Pancreas (tissue), 10 donors: ENCODE measurements around the gene SLC25A3. TPM values are rescaled to one million over a fixed set of nuclear protein-coding genes. Genes with fewer than 3 reads are reported as not detected.
"Not testable (repeated sequence)": the region's sequence is repeated elsewhere in the genome, so short reads cannot be mapped to it uniquely, and the experiment has no call there.

ENCODE experiments used
- ATAC-seq, 4 donors: fragments of 200-7000 bp; cut with Tn5 transposase; one replicate each; pipeline versions ENCODE4 v1.8.0 to v1.9.1; 2020; ENCODE audit warnings: mild to moderate bottlenecking in 4 of 4, moderate library complexity in 4 of 4
- DNase-seq, 6 donors: peaks; one replicate each; pipeline ENCODE4 v3.0.0-alpha.2; 2020
- FAIRE-seq: peaks from 2 replicates; lab custom pipeline; 2012; peaks lifted over from hg19 to GRCh38; lab: Jason Lieb, UNC
- H3K27ac ChIP-seq, 4 donors: fragments of 200-600 bp; sonication (generic); 1 replicate in 3 of 4; 2 replicates in 1 of 4; pipeline versions ENCODE4 v1.5.0 to v1.8.0; 2020
- H3K27me3 ChIP-seq, 4 donors: fragments of 200-600 bp; one replicate each; pipeline ENCODE4 v1.8.0; 2021
- H3K36me3 ChIP-seq, 3 donors: fragments of 200-600 bp; sonication (generic) in 1 of 3; one replicate each; pipeline versions ENCODE4 v1.5.0 to v1.8.0; 2020 to 2021
- H3K4me1 ChIP-seq, 3 donors: fragments of 200-600 bp; one replicate each; pipeline ENCODE4 v1.8.0; 2021
- H3K4me3 ChIP-seq, 4 donors: fragments of 200-600 bp; sonication (generic) in 2 of 4; one replicate each; pipeline versions ENCODE4 v1.5.0 to v1.8.0; 2020 to 2021
- H3K9me3 ChIP-seq, 4 donors: fragments of 200-600 bp; one replicate each; pipeline ENCODE4 v1.8.0; 2021
- CTCF ChIP-seq, 4 donors: fragments of 200-600 bp; sonication (generic) in 3 of 4; IDR thresholded peaks; one replicate each; pipeline versions ENCODE4 v1.5.0 to v1.8.0; 2021; ENCODE audit warnings: antibody characterized with exemption in 4 of 4
- WGBS, 2 donors: extraction: QIAGEN DNeasy Blood & Tissue Kit; methylation state at CpG; one replicate each; pipeline ENCODE4 v1.1.7; 2013; 5-methylcytosine and 5-hydroxymethylcytosine counted together
- intact Hi-C, 3 donors: fragments of 100-400 bp; cut with DNase I; formaldehyde crosslinking; loops; one replicate each; pipeline versions ENCODE4 v1.11.1 to v1.14.2; 2022
- polyA plus RNA-seq, 2 donors: library from polyadenylated mRNA; stranded (reverse); fragments of 200-250 nt; gene quantifications; one replicate each; pipeline ENCODE4 v1.2.3, GENCODE V29; 2013
- total RNA-seq, 6 donors: library from RNA; stranded (reverse); fragmentation: NEBNext Ultra II Directional in 4 of 6; extraction: Animal tissue kit (Norgen Biotek cat#: 25700) in 4 of 6; gene quantifications; one replicate each; pipeline versions ENCODE4 v1.2.1 to v1.2.4, GENCODE V29; 2021 to 2023
- donor health status: healthy with polysubstance abuse.
- donor health status: DM: no; HTN: no; CAD: no; lungs with moderate emphysema.
- donor health status: DM: no; HTN: no; CAD: no.
- donor health status: control.
- donor health status: control.
- donor health status: Bipolar disorder and iron deficiency.
- donor health status: DM: yes; HTN: yes; CAD: no.
- donor health status: DM: no; HTN: no; CAD: no.
- donor health status: DM: no; HTN: no; CAD: no.
- donor health status: DM: yes; HTN: yes; CAD: no.

Gene SLC25A3
- total and polyA plus RNA-seq, 8 donors: 133 to 343 (median 238) TPM

GRCh38 chr12:98595243-98595988 lies 1.9 kb downstream of the SLC25A3 start:
- Histone ChIP-seq H3K36me3 (peaks cover 0 to 32% (median 30%) of the 10 kb centered on the region in 3 donors), H3K4me3 (peak overlapping the region; percentile 1 to 98 (median 90)), H3K27me3 (no peaks in the 10 kb centered on the region), H3K9me3 (no peaks in the 10 kb centered on the region), H3K4me1 (peaks cover 5 to 24% (median 16%) of the 10 kb centered on the region in 3 donors), H3K27ac (peak overlapping the region in 1 of 4 donors; percentile 92)
- no peak for DNase-seq
- WGBS, 2 donors: 37 to 42% methylated on average over 3 of the region's 3 CpGs
- no peak for FAIRE-seq
- no peak for ATAC-seq
- intact Hi-C loops: no loop called here
- TF ChIP-seq CTCF (IDR thresholded peaks at IDR 0.05): no peak

- H3K27ac ChIP-seq, H3K9me3 ChIP-seq, FAIRE-seq, intact Hi-C loops, DNase-seq, H3K27me3 ChIP-seq, ATAC-seq, H3K4me3 ChIP-seq: not testable (repeated sequence)
- H3K36me3 ChIP-seq: peaks cover 0 to 51% (median 47%) of the 10 kb centered on the region in 3 donors
- H3K4me1 ChIP-seq: peaks cover 5 to 24% (median 16%) of the 10 kb centered on the region in 3 donors
- WGBS, 2 donors: 86 to 93% methylated on average over 5 of the region's 5 CpGs
These were observed 3.8 kb downstream of the SLC25A3 start for GRCh38 chr12:98597313-98597712.

GRCh38 chr12:98601924-98602323 lies 8.4 kb downstream of the SLC25A3 start:
- WGBS, 2 donors: 95 to 97% methylated on average over 8 of the region's 8 CpGs
- no peaks in the 10 kb centered on the region for H3K9me3 ChIP-seq
- peaks cover 1 to 2% (median 1%) of the 10 kb centered on the region in 3 donors for H3K4me1 ChIP-seq
- H3K27ac ChIP-seq: no peak overlapping the region
- peaks cover 0 to 64% (median 53%) of the 10 kb centered on the region in 3 donors for H3K36me3 ChIP-seq
- no peaks in the 10 kb centered on the region for H3K27me3 ChIP-seq
- TF ChIP-seq CTCF (IDR thresholded peaks at IDR 0.05): no peak
- ATAC-seq: no peak
- no peak for FAIRE-seq
- no peak for DNase-seq
- no peak overlapping the region for H3K4me3 ChIP-seq
- intact Hi-C loops: no loop called here

- ATAC-seq (peak in 2 of 4 donors; percentile 43 to 65), DNase-seq (no peak), FAIRE-seq (no peak)
- WGBS, 2 donors: 62 to 66% methylated on average over 2 of the region's 2 CpGs
- Histone ChIP-seq H3K4me1 (no peaks in the 10 kb centered on the region), H3K4me3 (no peak overlapping the region), H3K9me3 (no peaks in the 10 kb centered on the region), H3K36me3 (peaks cover 0 to 22% (median 16%) of the 10 kb centered on the region in 3 donors), H3K27me3 (no peaks in the 10 kb centered on the region), H3K27ac (no peak overlapping the region)
- intact Hi-C loops: no loop called here
- no peak for TF ChIP-seq CTCF (IDR thresholded peaks at IDR 0.05)
These were observed 13.0 kb downstream of the SLC25A3 start for GRCh38 chr12:98606359-98606988.

GRCh38 chr12:98610596-98610995 lies 17.1 kb downstream of the SLC25A3 start:
- ATAC-seq (no peak), FAIRE-seq (no peak), DNase-seq (no peak)
- 94 to 96% methylated on average over 2 of the region's 2 CpGs for WGBS, 2 donors
- no peak overlapping the region for H3K4me3 ChIP-seq
- H3K4me1 ChIP-seq: no peaks in the 10 kb centered on the region
- no peaks in the 10 kb centered on the region for H3K27me3 ChIP-seq
- no peak overlapping the region for H3K27ac ChIP-seq
- TF ChIP-seq CTCF (IDR thresholded peaks at IDR 0.05): no peak
- no peaks in the 10 kb centered on the region for H3K36me3 ChIP-seq
- H3K9me3 ChIP-seq: no peaks in the 10 kb centered on the region
- intact Hi-C loops: no loop called here
